A172 (cell line): ENCODE results near the gene PNPLA8. TPM values are rescaled to one million over a fixed set of nuclear protein-coding genes. Genes with fewer than 3 reads are reported as not detected.
"Not testable (repeated sequence)": the region's sequence is repeated elsewhere in the genome, so short reads cannot be mapped to it uniquely, and the experiment has no call there.

Source experiments
- DNase-seq: peaks from one replicate; pipeline ENCODE4 v3.0.0-alpha.2; 2015; ENCODE audit warnings: low spot score
- total RNA-seq: library from RNA; depleted of rRNA; stranded (reverse); fragments of >200 nt; shearing (Covaris generic); gene quantifications from 2 replicates; pipeline ENCODE4 v1.2.3, GENCODE V29; 2014

The PNPLA8 gene
- total RNA-seq, 1 experiment from 2014 or later = 40.7 TPM

GRCh38 chr7:108467391-108467790 is 58.5 kb downstream of the PNPLA8 start:
- no peak for DNase-seq

GRCh38 chr7:108466322-108466721 is 59.6 kb downstream of the PNPLA8 start:
- DNase-seq = not testable (repeated sequence)

- DNase-seq = no peak
Observed at GRCh38 chr7:108464743-108465142, 61.2 kb downstream of the PNPLA8 start.

GRCh38 chr7:108463613-108464012 is 62.3 kb downstream of the PNPLA8 start:
- no peak for DNase-seq

GRCh38 chr7:108461840-108462239 is 64.1 kb downstream of the PNPLA8 start:
- no peak for DNase-seq

GRCh38 chr7:108460964-108461363 is 65.0 kb downstream of the PNPLA8 start:
- DNase-seq = no peak

GRCh38 chr7:108459922-108460551 is 65.9 kb downstream of the PNPLA8 start:
- peak; percentile 36 for DNase-seq

- no peak for DNase-seq
Observed at GRCh38 chr7:108457871-108458270, 68.1 kb downstream of the PNPLA8 start.

- DNase-seq = no peak
Observed at GRCh38 chr7:108456845-108457540, 68.9 kb downstream of the PNPLA8 start.

- DNase-seq = no peak
Observed at GRCh38 chr7:108455998-108456677, 69.8 kb downstream of the PNPLA8 start, which contains the start of gene NRCAM. TSS of gene NRCAM (minus strand) at chr7:108456436. CDS start at chr7:108240064, 216,372 bp downstream.

- DNase-seq = no peak
Observed at GRCh38 chr7:108455551-108455997, 70.4 kb downstream of the PNPLA8 start.

- no peak for DNase-seq
Observed at GRCh38 chr7:108454674-108455550, 71.0 kb downstream of the PNPLA8 start.

- no peak for DNase-seq
Observed at GRCh38 chr7:108454317-108454673, 71.6 kb downstream of the PNPLA8 start.

- DNase-seq = no peak
Observed at GRCh38 chr7:108453320-108453719, 72.6 kb downstream of the PNPLA8 start.

- DNase-seq = no peak
Observed at GRCh38 chr7:108452707-108453106, 73.2 kb downstream of the PNPLA8 start.

- no peak for DNase-seq
Observed at GRCh38 chr7:108451296-108451848, 74.6 kb downstream of the PNPLA8 start.

GRCh38 chr7:108450160-108450559 is 75.8 kb downstream of the PNPLA8 start:
- DNase-seq = no peak

- DNase-seq = no peak
Observed at GRCh38 chr7:108449521-108449920, 76.4 kb downstream of the PNPLA8 start.

- DNase-seq = no peak
Observed at GRCh38 chr7:108448584-108449505, 77.1 kb downstream of the PNPLA8 start.

- no peak for DNase-seq
Observed at GRCh38 chr7:108442039-108442568, 83.8 kb downstream of the PNPLA8 start.
